Tibial artery (tissue), 4 donors: ENCODE measurements around the gene IL19.

Source experiments
- DNase-seq, 2 donors: peaks; one replicate each; pipeline ENCODE4 v3.0.0-alpha.2; 2019
- H3K27ac ChIP-seq, 2 donors: fragments of 200-600 bp; sonication (generic) in 1 of 2; 1 replicate in 1 of 2; 2 replicates in 1 of 2; pipeline ENCODE4 v1.5.1; 2018 to 2019; ENCODE audit warnings: mild to moderate bottlenecking in 1 of 2
- H3K27me3 ChIP-seq, 2 donors: fragments of 200-600 bp; sonication (generic) in 1 of 2; one replicate each; pipeline versions ENCODE4 v1.5.1 to v1.6.0; 2016 to 2019
- H3K36me3 ChIP-seq, 3 donors: fragments of 200-600 bp; sonication (generic) in 2 of 3; one replicate each; pipeline ENCODE4 v1.5.1; 2016 to 2019; ENCODE audit warnings: mild to moderate bottlenecking in 2 of 3
- H3K4me1 ChIP-seq, 4 donors: fragments of 200-600 bp; sonication (generic) in 2 of 4; 1 replicate in 3 of 4; 2 replicates in 1 of 4; pipeline ENCODE4 v1.5.1; 2016 to 2019
- H3K4me3 ChIP-seq, 2 donors: fragments of 200-600 bp; sonication (generic) in 1 of 2; 1 replicate in 1 of 2; 2 replicates in 1 of 2; pipeline ENCODE4 v1.5.1; 2018 to 2019; ENCODE audit warnings: mild to moderate bottlenecking in 2 of 2
- H3K9me3 ChIP-seq, 3 donors: fragments of 200-600 bp; sonication (generic) in 1 of 3; one replicate each; pipeline ENCODE4 v1.5.1; 2016 to 2019
- CTCF ChIP-seq, 2 experiments: fragments of 200-600 bp in 1 of 2; fragments of 450-650 bp in 1 of 2; IDR thresholded peaks; one replicate each; pipeline ENCODE4 v1.5.1; 2017 to 2019; ENCODE audit warnings: antibody characterized with exemption in 2 of 2, mild to moderate bottlenecking in 1 of 2, moderate library complexity in 1 of 2
- intact Hi-C: fragments of 100-400 bp; cut with DNase I; formaldehyde crosslinking; loops from one replicate; pipeline ENCODE4 v1.15.0; 2023; ENCODE audit warnings: low total_unique reads

Gene IL19

GRCh38 chr1:206797534-206798383 lies 27.2 kb downstream of the IL19 start:
- intact Hi-C loops, result no loop called here
- no peak for DNase-seq
- Histone ChIP-seq H3K4me1 (no peaks in the 10 kb centered on the region), H3K9me3 (no peaks in the 10 kb centered on the region), H3K27ac (no peak overlapping the region), H3K27me3 (peaks cover 0 to 7% of the 10 kb centered on the region in 2 donors), H3K4me3 (no peak overlapping the region), H3K36me3 (no peaks in the 10 kb centered on the region)
- no peak for TF ChIP-seq CTCF (IDR thresholded peaks at IDR 0.05)

- Histone ChIP-seq H3K4me1 (no peaks in the 10 kb centered on the region), H3K27me3 (peaks cover 0 to 4% of the 10 kb centered on the region in 2 donors), H3K4me3 (no peak overlapping the region), H3K9me3 (no peaks in the 10 kb centered on the region), H3K36me3 (no peaks in the 10 kb centered on the region), H3K27ac (no peak overlapping the region)
- DNase-seq, result no peak
- intact Hi-C loops, result no loop called here
- TF ChIP-seq CTCF (IDR thresholded peaks at IDR 0.05), result no peak
These were observed 27.9 kb downstream of the IL19 start for GRCh38 chr1:206798384-206798996.

GRCh38 chr1:206799311-206799710 lies 28.7 kb downstream of the IL19 start:
- Histone ChIP-seq H3K9me3 (no peaks in the 10 kb centered on the region), H3K4me3 (no peak overlapping the region), H3K27ac (no peak overlapping the region), H3K4me1 (no peaks in the 10 kb centered on the region), H3K36me3 (no peaks in the 10 kb centered on the region), H3K27me3 (peaks cover 0 to 4% of the 10 kb centered on the region in 2 donors)
- intact Hi-C loops, result no loop called here
- TF ChIP-seq CTCF (IDR thresholded peaks at IDR 0.05), result no peak
- no peak for DNase-seq

- Histone ChIP-seq H3K4me3 (no peak overlapping the region), H3K4me1 (no peaks in the 10 kb centered on the region), H3K27me3 (peaks cover 0 to 8% of the 10 kb centered on the region in 2 donors), H3K27ac (no peak overlapping the region), H3K36me3 (no peaks in the 10 kb centered on the region), H3K9me3 (no peaks in the 10 kb centered on the region)
- intact Hi-C loops, result loop anchor here (10.0 kb wide), 1 partner anchor 166 kb away; the partner anchor contains the start of gene DYRK3
- no peak for TF ChIP-seq CTCF (IDR thresholded peaks at IDR 0.05)
- no peak for DNase-seq
These were observed 29.8 kb downstream of the IL19 start for GRCh38 chr1:206800411-206800810.

GRCh38 chr1:206800891-206801290 lies 30.3 kb downstream of the IL19 start:
- Histone ChIP-seq H3K27me3 (peaks cover 0 to 8% of the 10 kb centered on the region in 2 donors), H3K4me1 (no peaks in the 10 kb centered on the region), H3K4me3 (no peak overlapping the region), H3K9me3 (no peaks in the 10 kb centered on the region), H3K27ac (no peak overlapping the region), H3K36me3 (no peaks in the 10 kb centered on the region)
- DNase-seq, result no peak
- intact Hi-C loops, result loop anchor here (10.0 kb wide), 1 partner anchor 166 kb away; the partner anchor contains the start of gene DYRK3
- no peak for TF ChIP-seq CTCF (IDR thresholded peaks at IDR 0.05)
